Neural cell (in vitro differentiated cells): Measurements from ENCODE around the gene LRRD1. TPM values are rescaled to one million over a fixed set of nuclear protein-coding genes. Genes with fewer than 3 reads are reported as not detected.

Experiments used
- polyA plus RNA-seq: library from polyadenylated mRNA; depleted of rRNA; stranded (reverse); fragments of >200 nt; gene quantifications from 2 replicates; pipeline ENCODE4 v1.2.3, GENCODE V29; 2014
- small RNA-seq, 3 experiments: library from RNA; depleted of rRNA; stranded (forward); fragments of <200 nt; gene quantifications; one replicate each; pipeline ENCODE3, GENCODE V24; 2012

The LRRD1 gene
- polyA plus RNA-seq, 1 donor from 2014 or later: 2.7 TPM

Small RNA genes within 50 kb of the gene (small RNA-seq; reads per million reads assigned to genes)
- gene MIR1285-1 (0 reads per million in 3 experiments), gene RF00019 (0 to 1.2 (median 0) reads per million in 3 experiments)

Other genes starting within 250 kb of the LRRD1 start
- 120 and 124 TPM in 2 replicates for gene AKAP9, start 238.3 kb downstream of the LRRD1 start, polyA plus RNA-seq
- gene CYP51A1, start 44.7 kb downstream of the LRRD1 start, polyA plus RNA-seq: 118 and 137 TPM in 2 replicates
- gene KRIT1, start 66.8 kb upstream of the LRRD1 start, polyA plus RNA-seq: 39.6 and 41.3 TPM in 2 replicates
- 67.8 and 83.0 TPM in 2 replicates for gene ANKIB1, start 66.8 kb upstream of the LRRD1 start, polyA plus RNA-seq